LNCaP clone FGC (cell line): ENCODE results near the gene POLR2I.

Source experiments
- DNase-seq: peaks from one replicate; pipeline ENCODE4 v3.0.0-alpha.2; 2011; ENCODE audit warnings: low read depth
- H3K4me3 ChIP-seq: 2 replicates; pipeline ENCODE4 v1.5.1; 2011; ENCODE audit warnings: mild to moderate bottlenecking, low read depth, low read length, control low read depth
- TF ChIP-seq, protein P1 (sequence below): IDR thresholded peaks from 2 replicates; pipeline ENCODE4 v1.5.1; 2012; ENCODE audit warnings: mild to moderate bottlenecking; ENCODE audit not compliant: control insufficient read depth, insufficient read depth; ENCODE audit errors: extremely low read depth

POLR2I gene

DNA sequence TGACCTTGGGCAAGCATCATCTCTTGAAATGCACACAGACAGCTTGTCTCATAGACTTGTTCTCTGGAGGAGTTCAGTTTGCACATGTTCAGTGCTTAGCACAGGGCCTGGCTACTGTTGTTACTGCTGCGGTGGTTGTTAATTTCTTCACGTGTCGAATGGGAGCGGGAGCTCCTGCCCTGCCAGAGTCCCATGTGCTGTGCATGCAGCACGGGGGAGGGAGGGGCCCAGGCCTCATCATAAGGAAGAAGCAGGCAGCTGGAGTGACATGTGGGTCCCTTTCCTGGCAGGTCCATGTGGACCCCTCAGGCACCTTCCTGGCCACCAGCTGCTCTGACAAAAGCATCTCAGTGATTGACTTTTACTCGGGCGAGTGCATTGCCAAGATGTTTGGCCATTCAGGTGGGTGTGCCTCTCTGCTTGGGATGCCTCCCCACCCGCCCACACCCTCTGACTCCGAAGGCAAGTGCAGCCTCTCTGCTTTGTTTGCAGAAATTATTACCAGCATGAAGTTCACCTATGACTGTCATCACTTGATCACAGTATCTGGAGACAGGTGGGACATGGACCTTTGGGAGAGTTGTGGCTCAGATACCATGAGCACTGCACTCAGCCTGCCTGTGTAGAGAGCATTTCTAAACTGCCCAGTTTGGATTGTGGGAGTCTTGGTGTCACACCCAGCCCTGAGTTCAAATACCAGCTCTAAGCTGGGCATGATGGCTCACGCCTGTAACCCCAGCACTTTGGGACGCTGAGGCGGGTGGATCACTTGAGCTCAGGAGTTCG, 23.6 kb downstream of the POLR2I start:
- no peak overlapping the region for H3K4me3 ChIP-seq
- TF ChIP-seq, protein P1, sequence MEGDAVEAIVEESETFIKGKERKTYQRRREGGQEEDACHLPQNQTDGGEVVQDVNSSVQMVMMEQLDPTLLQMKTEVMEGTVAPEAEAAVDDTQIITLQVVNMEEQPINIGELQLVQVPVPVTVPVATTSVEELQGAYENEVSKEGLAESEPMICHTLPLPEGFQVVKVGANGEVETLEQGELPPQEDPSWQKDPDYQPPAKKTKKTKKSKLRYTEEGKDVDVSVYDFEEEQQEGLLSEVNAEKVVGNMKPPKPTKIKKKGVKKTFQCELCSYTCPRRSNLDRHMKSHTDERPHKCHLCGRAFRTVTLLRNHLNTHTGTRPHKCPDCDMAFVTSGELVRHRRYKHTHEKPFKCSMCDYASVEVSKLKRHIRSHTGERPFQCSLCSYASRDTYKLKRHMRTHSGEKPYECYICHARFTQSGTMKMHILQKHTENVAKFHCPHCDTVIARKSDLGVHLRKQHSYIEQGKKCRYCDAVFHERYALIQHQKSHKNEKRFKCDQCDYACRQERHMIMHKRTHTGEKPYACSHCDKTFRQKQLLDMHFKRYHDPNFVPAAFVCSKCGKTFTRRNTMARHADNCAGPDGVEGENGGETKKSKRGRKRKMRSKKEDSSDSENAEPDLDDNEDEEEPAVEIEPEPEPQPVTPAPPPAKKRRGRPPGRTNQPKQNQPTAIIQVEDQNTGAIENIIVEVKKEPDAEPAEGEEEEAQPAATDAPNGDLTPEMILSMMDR, result no peak
- no peak for DNase-seq

DNA sequence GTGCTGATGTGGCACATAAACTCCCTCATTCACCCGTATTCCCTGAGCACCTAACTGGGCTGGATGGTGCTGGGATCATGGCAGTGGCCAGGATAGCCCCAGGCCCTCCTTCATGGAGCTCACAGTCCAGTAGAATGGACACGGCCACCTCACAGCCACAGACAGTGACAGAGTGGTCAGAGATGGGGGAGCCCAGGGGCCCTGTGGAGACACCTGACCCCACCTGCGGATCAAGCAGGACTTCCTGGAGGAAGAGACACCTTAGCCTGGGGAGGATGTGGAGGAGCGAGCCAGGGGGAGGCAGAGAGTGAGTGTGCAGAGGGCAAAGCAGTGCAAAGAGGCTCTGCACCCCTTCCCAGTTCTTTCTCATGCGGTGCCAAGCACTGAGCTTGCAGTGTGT, 24.8 kb downstream of the POLR2I start:
- TF ChIP-seq, protein P1, result no peak
- DNase-seq, result no peak
- H3K4me3 ChIP-seq, result no peak overlapping the region

DNA sequence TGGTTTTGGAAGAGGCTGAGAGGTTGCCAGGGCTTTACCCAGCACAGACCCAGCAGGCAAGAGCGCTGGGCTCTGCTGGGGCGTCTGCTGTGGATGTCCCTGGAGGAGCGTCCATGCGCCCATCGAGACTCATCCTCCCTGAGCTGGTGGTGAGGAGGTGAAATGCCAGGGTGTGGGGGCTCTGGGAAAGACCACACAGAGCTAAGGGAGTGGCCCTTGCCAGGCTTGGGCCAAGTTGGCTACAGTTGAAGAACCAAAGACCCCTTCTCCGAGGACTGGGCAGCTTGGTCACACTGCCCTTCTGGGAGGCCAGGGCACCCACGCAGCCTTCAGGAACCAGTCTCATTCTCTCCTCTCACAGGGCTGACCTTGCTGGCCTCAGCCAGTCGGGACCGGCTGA, 28.3 kb downstream of the POLR2I start:
- DNase-seq, result no peak
- TF ChIP-seq, protein P1, result no peak

DNA sequence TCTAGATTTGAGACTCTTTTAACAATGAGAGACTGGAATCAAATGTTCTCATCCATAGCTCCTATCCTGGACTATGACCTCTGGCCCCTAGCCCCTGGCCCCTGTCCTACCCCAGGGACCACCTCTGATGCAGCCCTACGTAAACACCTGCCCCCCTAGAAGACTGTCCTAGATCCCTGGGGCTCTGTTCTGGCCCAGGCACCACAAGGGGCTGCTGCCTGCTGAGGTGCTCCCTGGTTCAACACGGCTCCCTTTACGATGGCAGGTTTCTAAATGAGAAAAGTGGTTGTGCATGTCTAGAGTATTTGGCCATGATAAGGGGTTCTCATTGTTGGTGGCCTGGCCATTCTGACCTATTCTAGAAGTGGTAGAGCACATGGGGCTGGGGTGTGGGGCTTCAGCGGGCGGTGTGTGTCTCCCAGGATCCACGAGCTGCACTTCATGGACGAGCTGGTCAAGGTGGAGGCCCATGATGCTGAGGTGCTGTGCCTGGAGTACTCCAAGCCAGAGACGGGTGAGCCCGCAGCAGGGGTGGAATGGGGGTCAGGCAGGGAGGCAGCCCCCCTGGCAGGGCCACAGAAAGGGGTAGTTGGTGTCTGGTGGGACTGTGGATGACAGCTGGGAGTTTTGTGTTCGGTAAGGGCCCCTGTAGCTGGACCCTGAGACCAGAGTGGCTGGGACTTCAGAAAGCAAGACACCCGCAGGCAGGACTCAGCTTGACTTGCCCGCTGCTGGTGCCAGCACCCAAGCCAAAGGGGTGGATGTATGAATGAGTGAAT, 30.3 kb downstream of the POLR2I start:
- no peak for DNase-seq
- H3K4me3 ChIP-seq, result no peak overlapping the region
- TF ChIP-seq, protein P1, result no peak

More for the DNA sequence above, 28.3 kb downstream of the POLR2I start:
- H3K4me3 ChIP-seq, result no peak overlapping the region

DNA sequence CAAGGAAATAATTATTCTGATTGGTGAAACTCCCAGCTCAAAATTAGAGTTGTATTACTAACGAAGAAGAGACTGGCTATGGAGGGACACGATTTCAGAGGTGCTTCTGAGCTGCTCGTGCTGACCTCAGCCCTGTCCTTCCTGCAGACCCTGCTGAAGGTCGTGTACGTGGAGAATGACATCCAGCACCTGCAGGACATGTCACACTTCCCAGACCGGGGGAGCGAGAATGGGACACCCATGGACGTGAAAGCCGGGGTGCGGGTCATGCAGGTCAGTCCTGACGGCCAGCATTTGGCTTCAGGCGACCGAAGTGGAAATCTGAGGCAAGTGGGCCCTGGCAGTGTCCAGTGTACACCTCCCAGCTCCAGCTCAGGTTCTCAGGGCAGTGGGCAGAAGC, 31.8 kb downstream of the POLR2I start:
- DNase-seq, result no peak
- TF ChIP-seq, protein P1, result no peak
- no peak overlapping the region for H3K4me3 ChIP-seq

DNA sequence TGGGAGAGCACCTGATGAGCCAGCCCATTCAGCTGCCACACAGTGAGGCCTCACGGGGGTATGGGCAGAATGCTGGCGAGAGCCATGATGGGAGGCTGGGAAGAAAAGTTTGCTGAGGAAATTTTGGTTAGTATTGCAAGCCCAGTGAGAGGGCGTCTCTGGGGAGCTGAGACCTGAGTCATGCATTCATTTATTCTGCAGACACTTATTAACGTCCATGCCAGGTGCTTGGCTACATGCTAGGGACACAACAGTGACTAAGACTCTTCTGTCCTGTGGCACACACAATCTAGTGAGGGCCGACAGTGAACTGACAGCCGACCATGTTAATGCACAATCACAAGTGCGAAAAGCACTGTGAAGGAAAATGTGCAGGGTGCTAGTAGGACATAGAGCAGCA, 32.8 kb downstream of the POLR2I start:
- DNase-seq, result no peak
- TF ChIP-seq, protein P1, result no peak

DNA sequence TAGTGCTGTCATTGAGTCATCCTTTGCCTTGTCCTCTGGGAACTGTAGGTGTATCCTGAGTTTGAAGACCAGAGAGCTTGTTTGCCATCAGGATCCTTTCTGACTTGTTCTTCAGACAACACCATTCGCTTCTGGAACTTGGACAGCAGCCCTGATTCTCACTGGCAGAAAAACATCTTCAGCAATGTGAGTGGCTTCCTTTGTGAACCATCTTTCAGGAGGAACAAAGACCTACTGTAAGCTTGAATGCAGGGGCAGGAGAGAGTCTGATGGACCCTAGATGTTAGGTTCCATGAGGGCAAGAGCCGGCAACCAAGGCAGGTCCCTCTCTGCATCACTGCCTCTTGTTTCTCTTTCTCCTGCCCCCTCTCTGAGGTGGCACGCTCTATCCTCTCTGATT, 33.3 kb downstream of the POLR2I start:
- no peak overlapping the region for H3K4me3 ChIP-seq
- TF ChIP-seq, protein P1, result no peak
- DNase-seq, result no peak

More for the DNA sequence above, 32.8 kb downstream of the POLR2I start:
- H3K4me3 ChIP-seq, result no peak overlapping the region
